ENCODE data around the gene CXCL11. TPM values are rescaled to one million over a fixed set of nuclear protein-coding genes. Genes with fewer than 3 reads are reported as not detected.

CXCL11 gene
- total and polyA plus RNA-seq, 2 experiments from 2014 or later: 0.81 to 1.9 TPM

GRCh38 chr4:76059750-76060149, 23.9 kb upstream of the CXCL11 start:
- H3K36me3 Mint-ChIP-seq (ENCODE audit: low read depth): no peaks in the 10 kb centered on the region
- H3K4me1 ChIP-seq (ENCODE audit: insufficient read depth): peaks cover 17% of the 10 kb centered on the region
- no peaks in the 10 kb centered on the region for H3K79me2 ChIP-seq (replicated peaks; ENCODE audit: insufficient read depth)
- H3K4me3 ChIP-seq: no peak overlapping the region
- no peaks in the 10 kb centered on the region for H3K9me2 ChIP-seq (ENCODE audit: insufficient read depth)
- H3F3A ChIP-seq (replicated peaks; ENCODE audit: low read depth): no peaks in the 10 kb centered on the region
- no peak overlapping the region for H3K4me3 Mint-ChIP-seq
- ATAC-seq (no peak), DNase-seq (ENCODE audit: low spot score) (no peak)
- H3K27ac ChIP-seq (ENCODE audit: low read depth): no peak overlapping the region
- TF ChIP-seq EZH2 (IDR thresholded peaks at IDR 0.05; ENCODE audit: low read depth, unreplicated experiment) (no peak), NANOG (IDR thresholded peaks at IDR 0.05; ENCODE audit: borderline replicate concordance) (no peak), JUNB (IDR thresholded peaks at IDR 0.05; ENCODE audit: unreplicated experiment) (no peak), REST (IDR thresholded peaks at IDR 0.05; ENCODE audit: unreplicated experiment) (no peak), EZH2phosphoT487 (IDR thresholded peaks at IDR 0.05; ENCODE audit: unreplicated experiment) (no peak), STAT1 (IDR thresholded peaks at IDR 0.05; ENCODE audit: unreplicated experiment) (no peak), ZNF114 (CRISPR knock-in tag; IDR thresholded peaks at IDR 0.05) (no peak), CREB1 (CRISPR knock-in tag; IDR thresholded peaks at IDR 0.05; ENCODE audit: low read depth) (no peak), POLR2AphosphoS5 (IDR thresholded peaks at IDR 0.05; ENCODE audit: low read depth) (no peak), CTCF (conservative IDR thresholded peaks at IDR 0.05; ENCODE audit: low read depth in 2 of 2) (no peak), ZNF462 (CRISPR knock-in tag; IDR thresholded peaks at IDR 0.05) (no peak)
- H3K27me3 ChIP-seq (ENCODE audit: insufficient read depth): no peaks in the 10 kb centered on the region
- no peak overlapping the region for H3K27ac Mint-ChIP-seq
- H4K20me1 ChIP-seq (replicated peaks; ENCODE audit: insufficient read depth): no peaks in the 10 kb centered on the region
- no peak overlapping the region for H2AFZ ChIP-seq
- no peaks in the 10 kb centered on the region for H3K9me3 Mint-ChIP-seq
- H3K4me2 ChIP-seq: no peak overlapping the region
- no peaks in the 10 kb centered on the region for H3K36me3 ChIP-seq (ENCODE audit: insufficient read depth)
- peaks cover 2% of the 10 kb centered on the region for H3K27me3 Mint-ChIP-seq (ENCODE audit: insufficient read depth, low read depth, poor library complexity)
- peaks cover 21% of the 10 kb centered on the region for H3K4me1 Mint-ChIP-seq
